IPS-NIHi7 (cell line): ENCODE data around the gene RGS16.
A peak's percentile ranks its signal among the peaks of the same experiment; 100 is the strongest.

ENCODE experiments used
- DNase-seq: peaks from one replicate; pipeline ENCODE4 v3.0.0; 2012; ENCODE audit warnings: mixed read lengths; ENCODE audit errors: extremely low spot score

Gene RGS16

DNA sequence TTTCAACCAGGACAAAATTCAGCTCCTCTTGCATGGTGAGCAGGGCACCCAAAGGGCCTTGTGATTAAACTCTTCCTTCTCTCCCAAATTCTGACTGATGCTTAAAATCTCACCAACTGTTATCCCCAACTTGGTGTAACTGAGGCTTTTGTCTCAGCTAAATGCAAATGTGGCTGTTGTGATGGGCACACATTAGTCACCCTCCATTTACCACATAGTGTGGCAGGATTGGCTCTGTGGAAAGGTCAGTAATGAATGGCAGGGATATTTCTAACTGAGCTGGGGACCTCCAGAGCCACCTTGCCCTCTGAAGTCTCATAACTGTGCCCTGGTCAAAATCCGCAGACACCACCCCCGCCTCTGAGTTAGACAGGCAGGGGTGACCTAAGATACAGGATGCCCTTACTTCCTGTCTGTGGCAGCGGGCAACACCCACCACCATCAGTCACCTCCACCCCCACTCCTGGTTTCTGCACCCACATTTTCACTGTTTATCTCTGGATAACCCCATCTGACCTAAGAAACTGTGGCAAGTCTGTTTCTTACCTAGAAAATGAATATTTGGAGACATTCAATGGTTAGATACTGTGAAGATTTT, 25.4 kb upstream of the RGS16 start:
- DNase-seq = no peak

GRCh38 chr1:182629080-182629479, 24.9 kb upstream of the RGS16 start:
- no peak for DNase-seq

DNA sequence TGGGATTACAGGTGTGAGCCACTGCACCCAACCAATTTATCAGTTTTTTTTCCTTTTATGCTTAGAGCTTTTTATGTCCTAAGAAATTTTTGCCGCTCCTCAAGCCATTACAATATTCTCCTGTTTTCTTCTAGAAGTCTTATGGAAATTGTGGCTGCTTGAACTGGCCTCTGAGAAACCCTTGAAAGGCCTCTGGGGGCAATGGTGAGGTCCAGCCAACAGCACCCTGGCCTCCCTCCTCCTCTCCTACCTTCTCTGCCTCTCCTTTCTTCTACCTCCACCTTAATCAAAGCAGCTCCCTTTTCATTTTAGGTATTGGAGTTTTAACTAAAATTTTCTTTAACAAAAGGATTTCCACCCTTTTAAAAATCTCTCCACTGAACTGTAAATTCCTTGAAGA, 24.5 kb upstream of the RGS16 start:
- DNase-seq = no peak

DNA sequence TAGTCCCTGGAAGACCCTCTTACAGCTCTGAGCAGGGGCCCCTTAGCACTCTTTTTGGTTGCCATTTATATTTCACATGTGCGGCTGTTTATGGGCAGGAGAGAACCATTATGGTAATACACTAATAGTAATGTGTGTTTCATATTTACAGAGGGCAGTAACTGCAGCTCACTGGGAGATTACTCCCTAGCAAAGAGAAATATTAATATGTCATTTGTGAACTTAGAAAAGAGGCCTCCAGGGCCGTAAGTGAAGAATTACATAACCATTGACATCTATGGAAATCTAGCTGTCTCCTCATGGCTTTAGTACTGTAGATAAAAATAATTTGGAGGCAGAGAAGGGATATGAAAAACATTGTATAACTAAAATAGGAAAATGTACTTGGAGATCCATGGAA, 23.4 kb upstream of the RGS16 start:
- no peak for DNase-seq

DNA sequence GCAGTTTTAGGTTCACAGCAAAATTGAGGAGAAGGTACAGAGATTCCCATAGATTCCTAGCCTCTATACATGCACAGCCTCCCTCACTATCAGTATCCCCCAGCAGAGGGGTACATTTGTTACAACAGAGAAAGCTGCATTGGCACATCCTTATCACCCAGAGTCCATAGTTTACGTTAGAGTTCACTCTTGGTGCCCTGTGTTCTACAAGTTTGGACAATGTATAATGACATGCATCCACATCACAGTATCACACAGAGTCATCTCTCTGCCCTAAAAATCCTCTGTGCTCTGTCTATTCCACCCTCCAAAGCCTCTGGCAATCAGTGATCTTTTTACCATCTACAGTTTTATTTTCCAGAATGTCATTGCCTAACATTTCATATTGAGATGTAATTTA, 22.3 kb upstream of the RGS16 start:
- DNase-seq = no peak

DNA sequence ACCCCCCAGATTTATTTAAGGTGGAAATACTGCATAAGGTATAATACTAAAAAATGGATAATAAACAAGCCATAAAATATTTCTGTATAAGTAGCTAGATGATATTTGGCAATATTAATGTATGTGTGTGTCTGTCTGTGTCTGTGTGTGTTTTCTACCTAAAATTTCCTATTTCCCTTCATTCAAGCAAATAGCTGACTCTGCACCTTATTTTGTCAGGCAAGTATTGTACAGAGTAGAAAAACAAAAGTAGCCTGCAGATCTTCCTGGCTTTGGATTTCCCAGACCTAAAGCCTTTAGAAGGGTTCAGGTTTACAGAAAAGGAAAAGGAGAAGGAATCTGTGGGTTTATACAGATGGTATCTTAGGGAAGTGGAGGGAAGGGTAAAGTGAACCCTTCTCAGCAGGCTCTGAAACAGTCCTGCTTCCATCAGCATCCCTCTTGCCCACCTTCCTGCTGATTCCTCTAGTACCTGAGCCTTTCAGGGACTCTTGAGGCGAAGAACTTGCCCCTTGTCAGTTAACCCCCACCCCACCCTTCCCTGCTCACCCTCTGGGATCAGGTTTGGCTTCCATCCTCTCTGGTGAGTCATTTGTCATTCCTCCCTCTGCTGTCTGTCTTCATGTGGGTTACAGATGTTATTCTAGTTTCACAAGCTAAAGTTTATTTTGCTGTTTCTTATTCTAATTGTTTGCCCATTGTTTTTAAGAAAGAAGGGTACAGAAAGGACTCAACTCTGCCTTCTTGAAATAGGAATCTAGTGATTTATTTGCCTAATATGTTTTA, 21.7 kb upstream of the RGS16 start:
- DNase-seq = no peak

DNA sequence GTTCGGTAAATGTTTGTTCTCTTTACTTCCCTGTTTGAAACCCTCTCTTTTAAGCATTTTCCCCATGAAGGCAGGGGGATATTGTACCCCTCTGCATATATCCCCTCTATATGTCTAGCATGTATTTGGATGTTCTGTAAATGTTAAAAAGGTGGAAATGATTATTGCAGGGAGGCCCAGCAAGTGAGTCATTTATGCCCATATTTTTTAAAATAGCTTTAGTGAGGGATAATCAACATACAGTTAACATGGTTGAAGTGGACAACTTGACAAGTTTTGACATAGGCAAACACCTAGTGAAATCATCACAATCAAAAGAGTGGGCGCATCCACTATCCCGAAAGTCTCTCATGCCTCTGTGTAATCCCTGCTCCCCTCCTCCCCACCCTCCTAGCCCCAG, 20.8 kb upstream of the RGS16 start:
- no peak for DNase-seq

DNA sequence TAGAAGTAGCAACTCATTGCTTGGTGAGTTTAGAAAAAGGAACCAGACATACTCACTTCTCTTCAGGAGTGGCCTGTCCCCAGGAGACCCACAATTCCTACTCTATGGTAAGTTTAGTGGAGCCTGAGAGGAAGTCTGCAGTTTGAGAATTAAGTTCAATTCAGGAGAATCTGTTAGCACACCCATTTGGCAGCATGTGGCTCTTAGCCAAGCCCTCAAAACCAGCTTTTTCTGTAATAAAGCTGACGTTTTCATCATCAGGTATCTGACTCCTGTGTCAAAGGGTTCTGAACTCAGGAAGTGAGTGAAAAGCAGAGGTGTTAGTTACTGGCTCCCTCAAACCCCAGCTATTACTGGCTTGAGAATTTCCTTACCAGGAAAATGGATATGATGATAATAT, 20.4 kb upstream of the RGS16 start:
- DNase-seq = no peak

DNA sequence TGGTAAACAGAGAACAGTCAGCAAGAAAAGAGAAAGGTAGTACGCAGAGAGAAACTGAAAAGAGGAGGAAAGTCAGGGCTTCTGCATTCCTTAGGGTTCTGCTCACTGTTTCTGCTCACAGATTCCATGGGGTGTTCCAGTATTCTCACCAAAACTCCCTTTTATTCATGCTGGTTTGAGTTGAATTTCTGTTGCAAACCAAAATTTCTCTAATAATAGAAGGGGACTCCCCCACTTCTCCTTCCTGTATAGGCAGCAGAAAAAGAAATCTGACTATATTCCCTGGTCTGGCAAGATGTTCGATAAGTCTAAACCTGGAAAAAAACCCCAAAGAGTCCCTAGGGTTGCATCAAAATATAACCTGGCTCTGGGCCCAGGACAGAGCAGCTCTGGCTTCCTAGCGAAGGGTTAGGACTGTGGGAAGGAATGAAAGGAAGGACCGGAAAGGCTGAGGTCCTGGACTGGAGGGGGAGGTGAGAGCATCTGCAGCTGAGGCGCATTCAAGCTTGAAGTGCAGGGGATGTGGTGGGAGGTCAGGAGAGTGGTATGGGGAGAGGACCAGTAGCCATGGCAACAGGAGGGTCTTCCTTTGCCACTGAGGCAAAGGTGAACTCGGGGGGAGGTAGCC, 18.8 kb upstream of the RGS16 start:
- no peak for DNase-seq

DNA sequence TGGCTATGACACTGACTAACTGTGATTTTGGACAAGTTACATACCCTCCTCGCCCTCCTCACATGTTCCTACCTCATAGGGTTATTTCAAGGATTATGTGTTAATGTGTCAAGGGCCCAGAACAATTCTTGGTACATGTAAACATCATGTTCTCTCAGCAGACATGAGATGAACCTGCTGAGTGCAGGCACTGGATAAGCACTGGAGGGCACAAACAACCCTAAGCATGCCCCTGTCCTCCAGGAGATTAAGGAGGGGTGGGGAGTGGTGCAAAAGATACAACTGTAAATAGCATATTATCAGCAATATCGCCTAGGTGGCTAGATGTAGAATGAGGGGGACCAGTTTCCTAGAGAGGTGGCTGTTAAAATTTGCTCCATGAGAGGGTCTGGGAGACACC, 17.7 kb upstream of the RGS16 start:
- no peak for DNase-seq

DNA sequence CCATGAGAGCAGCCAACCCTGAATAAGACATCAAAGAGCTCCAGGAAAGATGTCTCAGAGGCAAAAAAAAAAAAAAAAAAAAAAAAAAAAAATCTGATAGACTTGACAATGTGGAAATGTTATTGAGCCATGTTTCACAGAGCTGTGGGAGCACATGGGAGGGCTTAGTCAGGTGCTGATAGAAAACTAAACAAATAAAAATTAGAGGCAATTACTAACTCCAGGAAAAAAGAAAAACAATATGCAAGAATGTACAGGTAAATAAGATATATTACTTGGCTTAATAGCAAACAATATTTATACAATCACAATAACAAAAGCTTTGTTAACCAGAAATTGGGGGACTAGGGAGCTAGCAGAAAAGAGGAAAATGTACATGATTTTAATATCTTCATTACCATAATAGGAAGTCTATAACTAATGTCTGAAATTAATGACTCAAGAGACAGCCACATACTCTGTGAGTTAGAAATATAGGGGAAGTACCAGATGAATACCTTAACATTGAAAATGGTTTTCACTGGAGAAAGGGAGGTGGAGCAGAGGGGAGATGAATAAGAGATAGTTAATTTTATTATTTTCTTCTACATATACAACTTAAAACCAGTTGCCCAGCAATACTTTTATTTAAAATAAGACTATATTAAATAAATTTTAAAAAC, 16.9 kb upstream of the RGS16 start:
- no peak for DNase-seq

GRCh38 chr1:182617734-182618351, 13.7 kb upstream of the RGS16 start:
- DNase-seq = no peak

DNA sequence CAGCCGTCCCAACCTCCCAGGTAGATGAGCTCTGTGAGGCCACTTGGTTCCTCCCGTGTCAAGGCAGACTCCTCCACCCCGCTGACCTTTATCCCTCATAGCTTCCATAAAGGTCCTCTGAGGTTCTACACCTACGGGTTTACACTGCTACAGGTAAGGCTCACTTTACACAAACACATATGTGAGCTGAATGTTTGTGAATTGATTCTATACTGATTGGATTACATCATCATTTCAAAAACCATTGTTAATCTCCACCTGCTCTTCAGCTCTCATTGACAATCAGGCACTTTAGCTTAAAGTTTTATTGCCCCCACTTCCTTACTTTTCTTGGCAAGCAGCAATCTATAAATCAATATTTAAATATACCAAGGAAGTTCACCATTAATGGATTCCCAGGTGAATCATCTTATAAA, 12.8 kb upstream of the RGS16 start:
- DNase-seq = no peak

DNA sequence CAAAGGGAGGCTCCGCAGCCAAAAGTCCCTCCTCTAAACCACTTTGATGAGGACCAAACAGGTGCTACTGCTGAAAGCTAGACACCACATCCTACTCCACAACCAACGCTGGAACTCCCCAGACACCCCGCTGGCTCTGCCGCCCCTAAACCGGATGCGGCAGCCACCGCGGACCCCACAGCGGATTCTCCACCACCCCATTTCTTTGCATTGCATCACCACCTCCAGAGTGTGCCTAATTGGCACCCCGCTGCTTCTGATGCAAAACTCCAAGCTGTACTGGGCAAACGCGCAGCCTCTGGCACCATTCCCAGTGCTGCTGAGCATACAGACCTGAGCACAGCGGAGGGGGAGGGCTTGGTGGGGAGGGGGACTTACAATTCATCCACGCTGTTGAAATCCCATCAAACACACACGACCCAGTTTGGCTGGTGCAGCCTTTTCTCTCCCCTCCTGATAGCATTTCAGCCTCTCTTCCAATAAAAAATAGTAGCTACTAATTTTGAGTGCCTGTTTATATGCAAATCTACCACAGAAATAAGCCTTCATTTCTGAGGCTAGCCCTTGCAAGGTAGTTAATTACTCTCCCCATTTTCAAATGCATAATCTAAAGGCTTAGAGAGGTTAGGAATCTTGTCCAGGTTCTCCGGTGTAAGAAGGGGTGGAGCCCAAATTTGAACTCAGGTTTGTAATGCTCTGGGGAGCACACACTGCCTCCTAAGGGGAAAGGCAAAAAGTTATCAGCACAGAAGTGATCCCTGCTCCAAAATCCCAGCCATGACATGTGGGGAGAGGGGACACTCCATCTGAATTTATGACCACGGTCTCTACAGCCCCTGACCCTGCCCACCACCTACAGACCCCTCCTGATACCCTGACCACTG, 12.2 kb upstream of the RGS16 start:
- DNase-seq = no peak

- DNase-seq = no peak
Observed at GRCh38 chr1:182615468-182616129, 11.4 kb upstream of the RGS16 start.

GRCh38 chr1:182614796-182615454, 10.7 kb upstream of the RGS16 start:
- peak; percentile 57 for DNase-seq

DNA sequence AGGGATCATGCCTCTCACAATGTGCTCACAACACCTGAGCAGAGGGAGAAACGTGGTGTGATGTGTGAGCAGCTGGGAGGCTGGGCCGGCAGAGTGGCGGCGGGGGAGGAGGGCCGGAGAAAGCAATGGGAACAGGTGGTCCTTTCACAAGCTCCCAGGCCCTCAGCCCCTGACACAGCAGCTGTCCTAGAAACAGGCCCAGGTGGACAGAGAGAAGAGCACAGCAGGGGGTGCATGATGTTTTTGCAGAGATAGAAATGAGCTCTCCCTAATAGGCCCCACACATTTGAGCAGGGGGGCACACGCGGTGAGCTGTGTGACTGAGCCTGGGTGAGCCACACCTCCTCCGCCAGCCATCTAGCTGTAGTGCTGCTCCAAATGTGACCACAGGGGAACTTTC, 7.6 kb upstream of the RGS16 start:
- DNase-seq = no peak

- no peak for DNase-seq
Observed at GRCh38 chr1:182611326-182611725, 7.1 kb upstream of the RGS16 start.

DNA sequence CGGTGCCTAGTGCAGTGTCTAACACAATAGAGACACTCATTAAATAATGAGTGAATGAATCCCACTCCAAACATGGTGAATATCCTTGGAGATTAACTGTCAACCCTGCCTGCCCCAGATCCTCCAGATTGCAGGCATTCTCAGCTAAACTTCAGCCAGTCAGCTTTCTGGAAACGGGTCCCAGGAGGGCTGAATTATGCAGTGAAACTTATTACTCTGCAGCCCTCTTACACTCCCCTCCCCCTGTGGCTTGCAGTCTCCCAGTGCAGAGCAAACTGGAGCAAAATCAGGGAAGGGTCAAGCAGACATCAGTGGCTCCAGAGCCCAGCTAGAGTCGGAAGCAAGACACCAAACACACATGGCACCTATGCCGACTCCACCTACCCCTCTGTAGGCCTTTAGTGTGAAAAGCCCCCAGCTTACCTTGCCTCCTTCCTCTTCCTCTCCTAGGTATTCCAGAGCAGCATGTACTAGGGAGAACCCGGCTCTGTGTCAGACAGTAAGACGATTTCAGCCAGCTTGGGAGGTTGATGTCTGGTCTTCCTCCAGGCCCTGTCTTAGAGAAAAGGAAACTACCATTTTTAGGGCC, 6.5 kb upstream of the RGS16 start:
- no peak for DNase-seq
